Measurements from ENCODE around the gene HRH2. TPM values are rescaled to one million over a fixed set of nuclear protein-coding genes. Genes with fewer than 3 reads are reported as not detected.

Gene HRH2
- total and polyA plus RNA-seq, 8 donors: 0.58 to 44.6 (median 4.6) TPM

DNA sequence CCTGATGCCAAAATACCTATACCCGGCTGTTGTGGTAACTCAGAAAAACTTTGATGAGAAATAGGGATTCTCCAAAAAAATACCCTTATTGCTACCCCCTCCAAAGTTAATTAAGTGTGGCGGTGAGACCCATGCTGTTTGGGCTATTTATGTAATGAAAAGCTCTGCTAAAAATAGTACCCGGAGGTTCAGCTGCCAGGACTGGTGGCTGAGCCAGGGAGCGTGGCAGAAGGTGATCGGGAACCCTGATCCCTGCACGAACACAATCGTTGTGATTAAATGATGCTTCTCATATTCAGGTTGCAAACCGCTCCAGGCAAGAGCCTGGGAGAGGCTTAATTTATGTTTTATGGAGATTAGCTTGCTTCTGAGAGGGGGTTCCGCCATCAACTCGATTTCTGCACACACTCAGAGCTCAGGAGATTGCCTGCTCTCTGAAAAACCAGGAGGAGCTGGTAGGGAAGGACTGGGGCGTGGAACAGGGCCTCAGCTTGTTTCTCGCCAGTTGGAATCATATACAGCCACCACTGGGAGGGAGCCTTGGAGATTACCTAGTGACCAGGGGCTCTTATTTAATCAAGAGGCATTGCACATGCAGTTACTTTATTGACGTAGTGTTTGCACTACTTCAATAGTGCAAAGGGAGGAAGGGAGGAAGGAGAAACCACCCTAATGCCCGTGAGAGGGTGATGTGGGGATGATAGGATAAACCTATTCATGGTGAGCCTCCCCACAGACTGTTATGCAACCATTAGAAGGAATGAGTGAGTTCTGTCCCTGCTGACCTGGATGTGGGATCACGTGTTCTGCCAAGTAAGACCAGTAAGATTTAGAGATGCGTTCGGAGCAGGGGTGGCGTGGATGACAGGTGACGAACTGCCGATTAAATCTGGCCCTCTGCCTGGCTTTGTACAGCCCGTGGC is 23.4 kb downstream of the HRH2 start:
- intact Hi-C loops (cut with DNase I; ENCODE audit: low total_unique reads): no loop called here
- Histone ChIP-seq H3K9me3 (no peaks in the 10 kb centered on the region), H3K36me3 (peaks cover 11 to 36% (median 23%) of the 10 kb centered on the region in 4 donors), H3K4me3 (no peak overlapping the region), H3K27me3 (no peaks in the 10 kb centered on the region), H3K27ac (peak overlapping the region in 4 of 5 donors; percentile 9 to 59 (median 32)), H3K4me1 (peaks cover 22 to 63% (median 35%) of the 10 kb centered on the region in 4 donors)
- DNase-seq: peak in 1 of 2 donors; percentile 50
- WGBS, 5 donors: 37 to 67% (median 47%) methylated on average over 21 of the region's 21 CpGs
- TF ChIP-seq, protein P1, sequence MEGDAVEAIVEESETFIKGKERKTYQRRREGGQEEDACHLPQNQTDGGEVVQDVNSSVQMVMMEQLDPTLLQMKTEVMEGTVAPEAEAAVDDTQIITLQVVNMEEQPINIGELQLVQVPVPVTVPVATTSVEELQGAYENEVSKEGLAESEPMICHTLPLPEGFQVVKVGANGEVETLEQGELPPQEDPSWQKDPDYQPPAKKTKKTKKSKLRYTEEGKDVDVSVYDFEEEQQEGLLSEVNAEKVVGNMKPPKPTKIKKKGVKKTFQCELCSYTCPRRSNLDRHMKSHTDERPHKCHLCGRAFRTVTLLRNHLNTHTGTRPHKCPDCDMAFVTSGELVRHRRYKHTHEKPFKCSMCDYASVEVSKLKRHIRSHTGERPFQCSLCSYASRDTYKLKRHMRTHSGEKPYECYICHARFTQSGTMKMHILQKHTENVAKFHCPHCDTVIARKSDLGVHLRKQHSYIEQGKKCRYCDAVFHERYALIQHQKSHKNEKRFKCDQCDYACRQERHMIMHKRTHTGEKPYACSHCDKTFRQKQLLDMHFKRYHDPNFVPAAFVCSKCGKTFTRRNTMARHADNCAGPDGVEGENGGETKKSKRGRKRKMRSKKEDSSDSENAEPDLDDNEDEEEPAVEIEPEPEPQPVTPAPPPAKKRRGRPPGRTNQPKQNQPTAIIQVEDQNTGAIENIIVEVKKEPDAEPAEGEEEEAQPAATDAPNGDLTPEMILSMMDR (IDR thresholded peaks at IDR 0.05): no peak

DNA sequence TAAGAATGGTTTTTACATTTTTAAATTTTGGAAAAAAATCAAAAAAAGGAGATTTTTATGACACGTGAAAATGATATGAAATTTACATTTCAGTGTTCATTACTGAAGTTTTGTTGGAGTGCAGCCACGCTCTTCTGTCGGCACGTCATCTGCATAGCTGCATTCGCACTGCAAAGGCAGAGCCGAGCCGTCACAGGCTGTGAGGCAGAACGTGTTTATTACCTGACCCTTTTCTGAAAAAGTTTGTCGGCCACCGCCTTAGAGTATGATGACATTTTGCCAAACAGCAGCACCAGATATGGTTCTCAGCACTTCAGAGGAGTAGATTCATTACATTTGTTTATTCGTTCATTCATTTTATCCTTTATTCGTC is 24.1 kb downstream of the HRH2 start:
- H3K4me1 ChIP-seq: peaks cover 28 to 63% (median 41%) of the 10 kb centered on the region in 4 donors
- no peaks in the 10 kb centered on the region for H3K9me3 ChIP-seq
- intact Hi-C loops (cut with DNase I; ENCODE audit: low total_unique reads): no loop called here
- no peaks in the 10 kb centered on the region for H3K27me3 ChIP-seq
- peak overlapping the region in 3 of 5 donors; percentile 25 to 59 (median 39) for H3K27ac ChIP-seq
- DNase-seq: no peak
- no peak overlapping the region for H3K4me3 ChIP-seq
- 60 to 83% (median 70%) methylated on average over 12 of the region's 12 CpGs for WGBS, 5 donors
- TF ChIP-seq EP300 (IDR thresholded peaks at IDR 0.05) (no peak), POLR2A (IDR thresholded peaks at IDR 0.05) (no peak), POLR2AphosphoS5 (IDR thresholded peaks at IDR 0.05) (peak in 1 of 3 donors; percentile 28)
- TF ChIP-seq, protein P1 (IDR thresholded peaks at IDR 0.05): no peak
- H3K36me3 ChIP-seq: peaks cover 11 to 38% (median 23%) of the 10 kb centered on the region in 4 donors

GRCh38 chr5:175682664-175683063 is 24.8 kb downstream of the HRH2 start:
- Histone ChIP-seq H3K4me1 (peaks cover 35 to 65% (median 48%) of the 10 kb centered on the region in 4 donors), H3K36me3 (peaks cover 11 to 38% (median 23%) of the 10 kb centered on the region in 4 donors), H3K4me3 (no peak overlapping the region), H3K27me3 (no peaks in the 10 kb centered on the region), H3K9me3 (no peaks in the 10 kb centered on the region), H3K27ac (peak overlapping the region in 1 of 5 donors; percentile 17)
- WGBS, 5 donors: 93 to 98% (median 96%) methylated on average over 8 of the region's 8 CpGs
- TF ChIP-seq POLR2AphosphoS5 (IDR thresholded peaks at IDR 0.05): no peak
- no peak for TF ChIP-seq POLR2A (IDR thresholded peaks at IDR 0.05)
- TF ChIP-seq, protein P1 (IDR thresholded peaks at IDR 0.05): no peak
- no peak for TF ChIP-seq EP300 (IDR thresholded peaks at IDR 0.05)
- intact Hi-C loops (cut with DNase I; ENCODE audit: low total_unique reads): no loop called here
- DNase-seq: no peak

GRCh38 chr5:175683231-175683630 is 25.4 kb downstream of the HRH2 start:
- H3K27ac ChIP-seq: no peak overlapping the region
- intact Hi-C loops (cut with DNase I; ENCODE audit: low total_unique reads): no loop called here
- WGBS, 5 donors: 91 to 98% (median 97%) methylated on average over 15 of the region's 15 CpGs
- no peak overlapping the region for H3K4me3 ChIP-seq
- no peak for DNase-seq
- peaks cover 38 to 65% (median 53%) of the 10 kb centered on the region in 4 donors for H3K4me1 ChIP-seq
- peaks cover 11 to 38% (median 23%) of the 10 kb centered on the region in 4 donors for H3K36me3 ChIP-seq
- no peaks in the 10 kb centered on the region for H3K27me3 ChIP-seq
- H3K9me3 ChIP-seq: no peaks in the 10 kb centered on the region
- TF ChIP-seq, protein P1 (IDR thresholded peaks at IDR 0.05): no peak
- TF ChIP-seq POLR2A (IDR thresholded peaks at IDR 0.05) (no peak), EP300 (IDR thresholded peaks at IDR 0.05) (no peak), POLR2AphosphoS5 (IDR thresholded peaks at IDR 0.05) (no peak)

Data from stomach (tissue), 9 donors.